ENCODE results near the gene COL8A1. TPM values are rescaled to one million over a fixed set of nuclear protein-coding genes. Genes with fewer than 3 reads are reported as not detected.

Gene COL8A1
- total and polyA plus RNA-seq, 10 of the 15 experiments (the other 5 are each of a cell fraction or from before 2014, with no cell fraction given) = 0.04 to 0.73 (median 0.10) TPM; not detected in 5

GRCh38 chr3:99730870-99731269 is 92.5 kb downstream of the COL8A1 start:
- Histone ChIP-seq H2AFZ (ENCODE audit: control insufficient read depth, low read depth, low read length) (no peak overlapping the region), H3K4me1 (ENCODE audit: control insufficient read depth, insufficient read depth, low read length) (no peaks in the 10 kb centered on the region), H3K27me3 (replicated peaks in 1 of 2; ENCODE audit: control insufficient read depth in 2 of 2, insufficient read depth in 2 of 2, low read length in 1 of 2) (no peaks in the 10 kb centered on the region), H4K20me1 (ENCODE audit: control insufficient read depth, insufficient read depth) (no peaks in the 10 kb centered on the region), H3K36me3 (ENCODE audit: control insufficient read depth in 2 of 2, insufficient read depth in 2 of 2, low read length in 1 of 2) (no peaks in the 10 kb centered on the region), H3K9me3 (replicated peaks; ENCODE audit: control insufficient read depth, insufficient read depth, low read length) (no peaks in the 10 kb centered on the region), H3K27ac (ENCODE audit: control insufficient read depth, insufficient read depth) (no peak overlapping the region), H3K9ac (ENCODE audit: control insufficient read depth, insufficient read depth, low read length) (no peak overlapping the region), H3K4me3 (no peak overlapping the region), H3K79me2 (ENCODE audit: control insufficient read depth, insufficient read depth, low read length) (no peaks in the 10 kb centered on the region), H3K4me2 (ENCODE audit: control insufficient read depth, insufficient read depth) (no peak overlapping the region)
- DNase-seq (ENCODE audit: low read depth, low spot score) = no peak
- WGBS (ENCODE audit: insufficient coverage, insufficient replicate concordance, low lambda C conversion rate, missing lambda C conversion rate) = 22% methylated on average over 2 of the region's 2 CpGs
- no peak for FAIRE-seq
- no peak for ATAC-seq
- in situ Hi-C loops (cut with MboI) (no loop called here), intact Hi-C loops (cut with micrococcal nuclease; ENCODE audit: unreplicated experiment) (no loop called here)
- no TSS peak for BruUV-seq (replicated peaks)
- POLR2A ChIA-PET = no interaction called here
- SMC1A ChIA-PET (ENCODE audit: uncharacterized antibody, unreplicated experiment) = interaction anchor here (0.7 kb wide), 1 partner anchor 247 kb away, joined by 3 read pairs; no protein-coding TSS in a partner anchor
- CTCF ChIA-PET = no interaction called here
- TF ChIP-seq HDGF (IDR thresholded peaks at IDR 0.05) (no peak), E2F8 (IDR thresholded peaks at IDR 0.05; ENCODE audit: low read depth, partially characterized antibody) (no peak)
- TF ChIP-seq, protein P1, sequence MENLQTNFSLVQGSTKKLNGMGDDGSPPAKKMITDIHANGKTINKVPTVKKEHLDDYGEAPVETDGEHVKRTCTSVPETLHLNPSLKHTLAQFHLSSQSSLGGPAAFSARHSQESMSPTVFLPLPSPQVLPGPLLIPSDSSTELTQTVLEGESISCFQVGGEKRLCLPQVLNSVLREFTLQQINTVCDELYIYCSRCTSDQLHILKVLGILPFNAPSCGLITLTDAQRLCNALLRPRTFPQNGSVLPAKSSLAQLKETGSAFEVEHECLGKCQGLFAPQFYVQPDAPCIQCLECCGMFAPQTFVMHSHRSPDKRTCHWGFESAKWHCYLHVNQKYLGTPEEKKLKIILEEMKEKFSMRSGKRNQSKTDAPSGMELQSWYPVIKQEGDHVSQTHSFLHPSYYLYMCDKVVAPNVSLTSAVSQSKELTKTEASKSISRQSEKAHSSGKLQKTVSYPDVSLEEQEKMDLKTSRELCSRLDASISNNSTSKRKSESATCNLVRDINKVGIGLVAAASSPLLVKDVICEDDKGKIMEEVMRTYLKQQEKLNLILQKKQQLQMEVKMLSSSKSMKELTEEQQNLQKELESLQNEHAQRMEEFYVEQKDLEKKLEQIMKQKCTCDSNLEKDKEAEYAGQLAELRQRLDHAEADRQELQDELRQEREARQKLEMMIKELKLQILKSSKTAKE (IDR thresholded peaks at IDR 0.05; ENCODE audit: low read depth, poor library complexity, severe bottlenecking) = no peak
- RAD21 ChIA-PET (ENCODE audit: unreplicated experiment) = no interaction called here

Measured in GM12878 (cell line).